Measurements from ENCODE around the gene LAIR2. TPM values are rescaled to one million over a fixed set of nuclear protein-coding genes. Genes with fewer than 3 reads are reported as not detected.

LAIR2 gene
- polyA plus RNA-seq (2012; ENCODE audit: insufficient read length, low read depth) = not detected

- TF ChIP-seq FOXP2 (optimal IDR thresholded peaks at IDR 0.05; ENCODE audit: borderline replicate concordance, extremely low read depth, extremely low read length, insufficient read depth) (no peak), TAF1 (IDR thresholded peaks at IDR 0.05; ENCODE audit: borderline replicate concordance, insufficient read depth, low read length) (no peak), POLR2AphosphoS5 (IDR thresholded peaks at IDR 0.05; ENCODE audit: low read depth, low read length) (no peak), REST (IDR thresholded peaks at IDR 0.05; ENCODE audit: insufficient read depth in 1 of 2, low read depth in 2 of 2, low read length in 2 of 2) (no peak), SIN3A (IDR thresholded peaks at IDR 0.05; ENCODE audit: borderline replicate concordance, insufficient read depth, low read length) (no peak)
Measured at GRCh38 chr19:54502518-54503048, at the start of gene LAIR2. TSS of gene LAIR2 (plus strand) at chr19:54502831. CDS start at chr19:54502919, 88 bp downstream.

- TF ChIP-seq SIN3A (IDR thresholded peaks at IDR 0.05; ENCODE audit: borderline replicate concordance, insufficient read depth, low read length) = no peak
- TF ChIP-seq REST (IDR thresholded peaks at IDR 0.05; ENCODE audit: insufficient read depth in 1 of 2, low read depth in 2 of 2, low read length in 2 of 2) = no peak
- no peak for TF ChIP-seq POLR2AphosphoS5 (IDR thresholded peaks at IDR 0.05; ENCODE audit: low read depth, low read length)
- no peak for TF ChIP-seq FOXP2 (optimal IDR thresholded peaks at IDR 0.05; ENCODE audit: borderline replicate concordance, extremely low read depth, extremely low read length, insufficient read depth)
- TF ChIP-seq TAF1 (IDR thresholded peaks at IDR 0.05; ENCODE audit: borderline replicate concordance, insufficient read depth, low read length) = no peak
Measured at GRCh38 chr19:54453921-54454780, 48.5 kb upstream of the LAIR2 start.

GRCh38 chr19:54454781-54455675, 47.6 kb upstream of the LAIR2 start:
- TF ChIP-seq REST (IDR thresholded peaks at IDR 0.05; ENCODE audit: insufficient read depth in 1 of 2, low read depth in 2 of 2, low read length in 2 of 2) (no peak), FOXP2 (optimal IDR thresholded peaks at IDR 0.05; ENCODE audit: borderline replicate concordance, extremely low read depth, extremely low read length, insufficient read depth) (no peak), POLR2AphosphoS5 (IDR thresholded peaks at IDR 0.05; ENCODE audit: low read depth, low read length) (no peak), TAF1 (IDR thresholded peaks at IDR 0.05; ENCODE audit: borderline replicate concordance, insufficient read depth, low read length) (no peak), SIN3A (IDR thresholded peaks at IDR 0.05; ENCODE audit: borderline replicate concordance, insufficient read depth, low read length) (no peak)

GRCh38 chr19:54455786-54456422, 46.7 kb upstream of the LAIR2 start:
- no peak for TF ChIP-seq TAF1 (IDR thresholded peaks at IDR 0.05; ENCODE audit: borderline replicate concordance, insufficient read depth, low read length)
- no peak for TF ChIP-seq REST (IDR thresholded peaks at IDR 0.05; ENCODE audit: insufficient read depth in 1 of 2, low read depth in 2 of 2, low read length in 2 of 2)
- no peak for TF ChIP-seq FOXP2 (optimal IDR thresholded peaks at IDR 0.05; ENCODE audit: borderline replicate concordance, extremely low read depth, extremely low read length, insufficient read depth)
- TF ChIP-seq POLR2AphosphoS5 (IDR thresholded peaks at IDR 0.05; ENCODE audit: low read depth, low read length) = no peak
- TF ChIP-seq SIN3A (IDR thresholded peaks at IDR 0.05; ENCODE audit: borderline replicate concordance, insufficient read depth, low read length) = no peak

Data from PFSK-1 (cell line).